ENCODE data around the gene CEP126.

DNA sequence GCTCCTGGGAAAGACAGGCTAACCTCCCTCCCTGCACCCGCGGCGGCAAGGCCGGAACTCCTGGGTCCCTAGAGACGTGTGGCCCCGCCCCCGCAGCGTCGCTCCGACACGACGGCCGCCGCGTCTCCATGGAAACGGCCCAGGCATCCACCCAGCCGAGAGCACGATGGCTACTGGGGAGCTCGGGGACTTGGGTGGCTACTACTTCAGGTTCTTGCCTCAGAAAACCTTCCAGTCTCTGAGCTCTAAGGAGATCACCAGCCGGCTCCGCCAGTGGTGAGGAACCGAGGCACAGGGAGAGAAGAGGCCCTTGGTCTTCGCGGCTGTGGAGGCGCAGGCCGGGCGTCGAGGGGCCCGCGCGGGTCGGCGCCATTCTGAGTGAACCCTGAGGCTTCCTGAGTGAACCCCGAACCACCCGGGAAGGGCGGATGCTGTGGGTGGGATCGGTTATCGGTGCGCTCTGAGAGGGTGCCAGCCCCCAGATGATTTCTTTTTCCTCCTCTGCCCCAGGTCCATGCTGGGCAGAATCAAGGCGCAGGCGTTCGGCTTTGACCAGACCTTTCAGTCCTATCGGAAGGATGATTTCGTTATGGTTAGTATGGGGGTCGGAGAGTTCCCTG is 132.6 kb downstream of the CEP126 start, which contains the start of gene CFAP300:
- TF ChIP-seq, protein P1, sequence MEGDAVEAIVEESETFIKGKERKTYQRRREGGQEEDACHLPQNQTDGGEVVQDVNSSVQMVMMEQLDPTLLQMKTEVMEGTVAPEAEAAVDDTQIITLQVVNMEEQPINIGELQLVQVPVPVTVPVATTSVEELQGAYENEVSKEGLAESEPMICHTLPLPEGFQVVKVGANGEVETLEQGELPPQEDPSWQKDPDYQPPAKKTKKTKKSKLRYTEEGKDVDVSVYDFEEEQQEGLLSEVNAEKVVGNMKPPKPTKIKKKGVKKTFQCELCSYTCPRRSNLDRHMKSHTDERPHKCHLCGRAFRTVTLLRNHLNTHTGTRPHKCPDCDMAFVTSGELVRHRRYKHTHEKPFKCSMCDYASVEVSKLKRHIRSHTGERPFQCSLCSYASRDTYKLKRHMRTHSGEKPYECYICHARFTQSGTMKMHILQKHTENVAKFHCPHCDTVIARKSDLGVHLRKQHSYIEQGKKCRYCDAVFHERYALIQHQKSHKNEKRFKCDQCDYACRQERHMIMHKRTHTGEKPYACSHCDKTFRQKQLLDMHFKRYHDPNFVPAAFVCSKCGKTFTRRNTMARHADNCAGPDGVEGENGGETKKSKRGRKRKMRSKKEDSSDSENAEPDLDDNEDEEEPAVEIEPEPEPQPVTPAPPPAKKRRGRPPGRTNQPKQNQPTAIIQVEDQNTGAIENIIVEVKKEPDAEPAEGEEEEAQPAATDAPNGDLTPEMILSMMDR (IDR thresholded peaks at IDR 0.05 in 2 of 3, conservative IDR thresholded peaks at IDR 0.05 in 1 of 3; ENCODE audit: borderline replicate concordance in 1 of 3, insufficient read depth in 1 of 3, low read depth in 2 of 3, low read length in 2 of 3) = no peak
- TF ChIP-seq POLR2A (IDR thresholded peaks at IDR 0.05; ENCODE audit: borderline replicate concordance, extremely low read depth, insufficient read depth, insufficient read length) (no peak), SP1 (IDR thresholded peaks at IDR 0.05; ENCODE audit: low read depth) (no peak), EZH2 (IDR thresholded peaks at IDR 0.05) (no peak)
